Measurements from ENCODE around the gene TMEM19.
"Not testable (repeated sequence)": the region's sequence is repeated elsewhere in the genome, so short reads cannot be mapped to it uniquely, and the experiment has no call there.

The TMEM19 gene

DNA sequence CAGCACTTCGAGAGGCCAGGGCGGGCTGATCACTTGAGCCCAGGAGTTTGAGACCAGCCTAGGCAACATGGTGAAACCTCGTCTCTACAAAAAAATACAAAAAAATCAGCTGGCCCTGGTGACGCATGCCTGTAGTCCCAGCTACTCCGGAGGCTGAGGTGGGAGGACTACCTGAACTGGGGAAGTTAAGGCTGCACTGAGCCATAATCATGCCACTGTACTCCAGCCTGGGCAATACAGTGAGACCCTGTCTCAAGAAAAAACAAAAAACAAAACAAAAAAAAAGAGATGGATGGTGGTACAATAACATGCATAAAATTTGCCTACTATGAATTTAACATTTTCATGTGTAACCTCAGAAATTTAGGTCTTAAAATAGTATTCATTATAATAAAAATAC, 19.6 kb upstream of the TMEM19 start:
- DNase-seq = no peak

DNA sequence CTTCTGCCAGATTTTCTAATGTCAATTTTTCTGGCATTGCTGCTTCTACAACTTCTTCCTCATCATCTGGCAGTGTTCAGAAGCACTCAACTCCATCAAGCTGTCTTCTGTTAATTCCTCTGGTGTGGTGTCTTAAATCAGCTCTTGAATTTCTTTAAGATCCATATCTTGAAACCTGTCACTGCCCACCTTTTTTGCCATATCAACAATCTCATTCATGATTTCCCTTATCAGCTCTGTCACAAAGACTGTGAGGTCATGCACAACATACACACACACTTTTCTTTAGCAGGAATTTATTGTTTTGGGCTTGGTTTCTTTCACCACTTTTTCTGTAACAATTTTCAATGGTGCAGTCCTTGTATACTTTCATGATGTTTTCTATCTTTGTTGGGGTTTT, 14.6 kb upstream of the TMEM19 start:
- DNase-seq = no peak

- DNase-seq = no peak
Observed at GRCh38 chr12:71671816-71672215, 14.1 kb upstream of the TMEM19 start.

DNA sequence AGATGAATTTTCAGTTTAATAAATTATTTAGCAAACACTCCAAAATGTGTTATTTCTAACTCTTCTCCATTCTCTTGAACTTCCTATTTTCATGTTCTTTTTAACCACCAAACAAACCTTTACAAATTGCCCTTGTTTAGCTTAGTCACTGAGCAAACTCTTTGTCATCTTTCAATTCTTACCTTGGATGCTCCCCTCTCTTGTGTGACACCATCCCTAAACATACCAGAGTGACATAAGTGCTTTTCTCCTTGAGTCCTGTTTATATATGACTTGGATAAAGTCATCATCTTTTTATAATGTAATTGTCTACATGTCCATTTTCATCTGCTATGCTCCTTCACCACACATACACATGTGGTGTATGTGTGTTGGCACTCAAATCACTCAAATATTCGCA, 3.4 kb upstream of the TMEM19 start:
- DNase-seq = no peak

GRCh38 chr12:71683633-71684032, 2.2 kb upstream of the TMEM19 start:
- DNase-seq = no peak

DNA sequence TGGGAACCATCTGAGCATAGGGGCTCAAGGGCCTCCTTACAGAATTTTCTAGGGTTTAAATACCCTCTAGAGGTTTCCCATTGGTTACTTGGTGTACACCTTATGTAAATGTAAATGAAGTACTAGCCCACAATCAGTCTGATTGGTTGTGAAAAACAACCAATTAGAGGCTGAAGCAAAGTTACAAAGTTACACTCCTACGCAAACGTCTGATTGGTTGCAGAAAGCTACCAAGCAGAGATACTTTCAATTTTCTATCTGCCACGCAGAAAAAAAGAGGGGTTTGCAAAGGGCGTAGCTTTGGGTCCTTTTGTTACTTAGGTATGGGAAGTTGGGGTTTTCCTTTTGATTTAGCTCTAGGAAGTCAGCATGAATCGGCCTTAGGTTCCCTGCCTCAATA, 1.8 kb upstream of the TMEM19 start:
- no peak for DNase-seq

- DNase-seq = peak; percentile 31
Observed at GRCh38 chr12:71685312-71685906, 473 bp upstream of the TMEM19 start.

DNA sequence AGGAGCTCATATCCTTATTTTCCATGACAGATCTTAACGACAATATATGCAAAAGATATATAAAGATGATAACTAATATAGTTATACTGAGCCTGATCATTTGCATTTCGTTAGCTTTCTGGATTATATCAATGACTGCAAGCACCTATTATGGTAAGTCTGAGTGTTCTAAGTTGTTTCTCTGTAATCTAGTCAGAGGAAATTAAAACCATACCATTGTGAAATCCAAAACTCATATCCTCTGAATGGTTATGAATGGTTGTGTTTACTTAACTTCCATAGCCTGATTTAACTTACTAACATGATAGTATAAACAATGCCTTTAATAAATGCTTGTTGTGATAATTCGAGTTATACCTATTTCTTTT, 760 bp downstream of the TMEM19 start:
- no peak for DNase-seq

DNA sequence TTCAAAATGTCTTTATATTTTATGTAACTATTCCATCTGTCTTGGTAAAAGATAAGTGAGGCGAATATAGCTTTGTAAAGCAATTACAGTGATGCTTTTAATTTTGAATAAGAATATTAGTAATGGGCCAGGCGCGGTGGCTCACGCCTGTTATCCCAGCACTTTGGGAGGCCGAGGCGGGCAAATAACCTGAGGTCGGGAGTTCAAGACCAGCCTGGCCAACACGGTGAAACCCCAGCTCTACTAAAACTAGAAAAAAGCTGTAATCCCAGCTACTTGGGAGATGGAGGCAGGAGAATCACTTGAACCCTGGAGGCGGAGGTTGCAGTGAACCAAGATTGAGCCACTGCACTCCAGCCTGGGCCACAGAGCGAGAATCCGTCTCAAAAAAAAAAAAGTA, 1.3 kb downstream of the TMEM19 start:
- DNase-seq = not testable (repeated sequence)

GRCh38 chr12:71688961-71689570, 3.2 kb downstream of the TMEM19 start:
- no peak for DNase-seq

DNA sequence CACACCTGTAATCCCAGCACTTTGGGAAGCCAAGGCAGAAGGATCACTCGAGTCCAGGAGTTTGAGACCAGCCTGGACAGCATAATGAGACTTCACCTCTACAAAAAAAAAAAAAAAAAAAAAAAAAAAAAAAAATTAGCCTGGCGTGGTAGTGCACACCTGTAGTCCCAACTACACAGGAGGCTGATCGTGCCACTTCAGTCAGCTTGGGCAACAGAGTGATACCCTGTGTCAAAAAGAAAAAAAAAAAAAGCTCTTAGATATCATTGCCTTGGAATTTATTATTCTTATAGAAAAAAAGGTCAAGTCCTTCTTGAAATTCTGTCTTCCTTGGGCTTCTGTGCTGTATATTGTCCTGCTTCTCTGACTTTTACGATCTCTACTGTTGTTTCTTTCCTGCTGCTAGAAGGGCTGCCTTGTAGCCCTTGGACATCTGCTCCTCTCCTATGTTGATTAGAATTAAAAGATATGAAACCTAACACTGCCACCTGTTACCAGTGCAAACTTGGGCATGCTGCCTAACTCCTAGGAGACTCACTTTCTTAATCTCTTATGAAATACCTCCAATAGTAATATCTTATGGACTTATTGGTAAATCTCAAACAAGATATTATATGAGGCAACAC, 5.7 kb downstream of the TMEM19 start:
- peak; percentile 82 for DNase-seq

- no peak for DNase-seq
Observed at GRCh38 chr12:71693126-71693525, 7.2 kb downstream of the TMEM19 start.

DNA sequence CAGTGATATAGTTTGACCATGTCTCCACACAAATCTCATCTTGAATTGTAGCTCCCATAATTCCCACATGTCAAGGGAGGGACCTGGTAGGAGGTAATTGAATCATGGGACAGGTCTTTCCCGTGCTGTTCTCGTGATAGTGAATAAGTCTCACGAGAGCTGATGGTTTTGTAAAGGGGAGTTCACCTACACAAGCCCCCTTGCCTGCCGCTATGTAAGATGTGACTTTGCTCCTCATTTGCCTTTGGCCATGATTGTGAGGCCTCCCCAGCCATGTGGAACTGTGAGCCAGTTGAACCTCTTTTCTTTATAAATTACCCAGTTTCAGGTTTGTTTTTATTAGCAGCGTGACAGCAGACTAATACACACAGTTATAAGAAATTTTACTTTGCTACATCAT, 7.8 kb downstream of the TMEM19 start:
- DNase-seq = peak; percentile 50

DNA sequence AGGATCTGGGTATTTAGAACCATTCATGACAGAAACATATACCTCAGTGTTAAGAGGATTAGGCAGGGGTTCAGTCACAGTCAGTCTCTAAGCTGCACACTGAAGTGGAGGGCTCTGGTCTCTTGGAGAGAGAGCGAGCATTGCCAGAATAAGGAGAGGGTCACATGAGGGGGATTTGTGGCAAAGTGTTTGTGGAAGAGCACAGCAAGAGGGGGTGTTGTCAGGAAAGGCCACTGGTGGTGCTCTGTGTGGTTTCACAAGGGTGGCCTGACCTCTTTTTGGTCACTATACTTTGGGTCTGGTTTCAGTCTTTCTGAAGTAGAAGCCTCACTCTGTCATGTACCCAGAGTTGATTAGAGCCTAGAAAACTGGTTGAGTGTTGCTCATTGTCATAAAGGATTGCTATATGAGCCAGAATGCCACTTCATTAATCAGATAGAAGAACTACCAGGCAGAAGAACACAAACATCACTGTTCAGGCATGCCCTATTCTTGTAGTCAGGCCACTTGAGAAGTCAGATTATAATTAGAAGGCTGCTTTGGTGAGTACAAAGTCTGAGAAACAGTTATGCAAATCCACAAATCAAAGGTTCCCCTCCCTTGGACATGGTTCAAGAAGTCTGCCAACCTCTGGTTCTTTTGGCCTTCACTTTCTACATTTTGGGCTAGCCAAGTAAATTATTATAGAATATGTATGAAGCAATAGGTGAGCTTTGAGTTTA, 8.4 kb downstream of the TMEM19 start:
- peak; percentile 90 for DNase-seq

GRCh38 chr12:71695782-71696181, 9.9 kb downstream of the TMEM19 start:
- DNase-seq = no peak

- not testable (repeated sequence) for DNase-seq
Observed at GRCh38 chr12:71702181-71702580, 16.3 kb downstream of the TMEM19 start.

- DNase-seq = no peak
Observed at GRCh38 chr12:71702590-71702989, 16.7 kb downstream of the TMEM19 start.

- no peak for DNase-seq
Observed at GRCh38 chr12:71703206-71703605, 17.3 kb downstream of the TMEM19 start.

GRCh38 chr12:71704920-71705319, 19.0 kb downstream of the TMEM19 start:
- DNase-seq = no peak

DNA sequence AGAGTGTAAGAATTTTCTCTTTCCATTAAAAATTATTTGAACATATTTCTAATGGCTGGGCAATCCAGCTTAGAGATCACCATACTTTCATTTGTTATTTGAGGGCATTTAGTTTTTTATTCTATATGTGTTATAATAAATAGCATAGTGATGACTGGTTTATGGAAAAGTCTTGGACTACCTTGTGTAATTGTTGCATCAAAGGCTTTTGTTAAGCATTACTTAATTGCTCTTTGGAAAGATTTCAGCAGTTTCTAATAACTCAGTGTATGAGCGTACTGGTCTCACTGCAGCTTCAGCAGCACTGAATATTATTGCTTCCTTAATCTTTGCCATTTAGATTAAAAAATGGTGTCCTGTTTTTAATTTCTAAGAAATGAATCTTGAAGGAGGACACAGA, 22.8 kb downstream of the TMEM19 start:
- no peak for DNase-seq

DNA sequence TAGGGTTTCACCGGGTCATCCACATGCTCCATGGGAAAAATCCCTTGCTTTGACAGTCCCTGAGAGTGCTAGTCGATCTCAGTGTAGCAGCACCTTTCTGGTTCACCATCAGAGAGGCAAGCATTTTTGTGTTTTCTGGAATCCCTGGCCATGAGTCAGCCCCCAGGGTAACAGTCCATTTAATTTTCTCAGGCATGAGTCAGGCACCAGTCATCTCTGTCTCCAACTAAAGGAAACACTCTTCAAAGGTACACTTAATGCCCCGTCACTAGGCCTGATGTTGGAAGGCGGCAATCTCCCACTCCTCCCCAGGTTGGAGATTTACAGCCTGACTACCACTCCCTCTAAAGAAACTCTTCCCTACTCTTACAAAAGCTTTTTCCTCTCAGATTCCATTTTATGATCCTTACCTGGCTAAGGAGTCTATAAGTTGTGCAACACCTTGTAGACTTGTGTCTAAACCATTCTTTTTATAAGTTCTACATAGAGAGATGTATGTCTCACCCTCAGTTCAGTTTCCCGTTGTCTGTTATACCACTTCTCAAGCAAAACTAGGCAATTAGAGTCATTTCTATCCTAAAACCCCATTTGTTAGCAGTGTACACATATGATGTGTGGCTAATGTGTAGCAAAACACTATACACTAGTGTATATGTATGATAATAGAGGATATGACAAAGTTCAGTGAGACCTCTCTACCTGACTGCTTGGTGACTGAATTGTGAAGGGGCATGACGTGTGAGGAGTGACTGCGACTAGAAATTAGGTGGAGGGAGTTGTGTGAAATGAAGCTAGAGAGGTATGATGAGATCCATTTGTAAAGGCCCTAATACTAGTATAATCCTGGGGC, 24.6 kb downstream of the TMEM19 start:
- DNase-seq = no peak

DNA sequence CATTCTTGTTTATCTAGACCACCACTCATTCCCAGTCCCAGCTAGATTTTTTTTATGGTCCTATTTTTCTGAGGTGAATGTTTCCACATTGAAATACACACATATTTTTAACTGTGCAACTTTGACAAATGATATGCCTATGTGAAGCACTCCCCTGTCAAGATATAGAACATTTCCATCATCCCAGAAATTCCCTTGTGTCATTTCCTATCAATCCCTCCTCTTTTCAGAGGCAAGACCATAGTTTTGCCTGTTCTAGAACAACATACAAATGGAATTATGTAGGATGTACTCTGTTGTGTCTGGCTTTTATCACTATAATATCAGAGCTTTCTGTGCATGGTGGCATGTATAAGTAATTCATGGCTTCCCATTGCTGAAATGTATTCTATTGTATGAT, 32.7 kb downstream of the TMEM19 start:
- no peak for DNase-seq

All from NCI-H82 (cell line).